HEK293T (cell line): ENCODE results near the gene DNAJB14.
"Not testable (repeated sequence)": the region's sequence is repeated elsewhere in the genome, so short reads cannot be mapped to it uniquely, and the experiment has no call there.

Experiments used
- CTCF ChIA-PET: fragments of 350-600 bp; formaldehyde crosslinking; extraction: SDS; loops from one replicate; lab custom pipeline; 2021; ENCODE audit warnings: antibody characterized with exemption, inconsistent platforms; lab: Yijun Ruan, JAX
- POLR2A ChIA-PET: fragments of 350-600 bp; formaldehyde crosslinking; extraction: SDS; loops from one replicate; lab custom pipeline; 2020; ENCODE audit warnings: antibody characterized with exemption, inconsistent platforms; lab: Yijun Ruan, JAX
- DNase-seq: peaks from one replicate; pipeline ENCODE4 v3.0.0; 2012; ENCODE audit warnings: mixed read lengths; ENCODE audit errors: extremely low spot score
- ARNT ChIP-seq: fragments of 450-650 bp; IDR thresholded peaks from 2 replicates; pipeline ENCODE4 v1.6.1; 2017; ENCODE audit warnings: mild to moderate bottlenecking
- BHLHE40 ChIP-seq: fragments of 450-650 bp; IDR thresholded peaks from 2 replicates; pipeline ENCODE4 v1.6.1; 2016; ENCODE audit warnings: mild to moderate bottlenecking, moderate library complexity, borderline replicate concordance
- CTBP1 ChIP-seq: fragments of 450-650 bp; IDR thresholded peaks from 2 replicates; pipeline ENCODE4 v1.6.1; 2016; ENCODE audit warnings: borderline replicate concordance
- ELF4 ChIP-seq: fragments of 450-650 bp; IDR thresholded peaks from 2 replicates; pipeline ENCODE4 v1.6.1; 2017; ENCODE audit warnings: antibody characterized with exemption
- FOXA1 ChIP-seq: fragments of 450-650 bp; IDR thresholded peaks from 2 replicates; pipeline ENCODE4 v1.6.1; 2016; ENCODE audit warnings: mild to moderate bottlenecking
- FOXK2 ChIP-seq: fragments of 450-650 bp; IDR thresholded peaks from 2 replicates; pipeline ENCODE4 v1.6.1; 2016; ENCODE audit warnings: mild to moderate bottlenecking
- FOXM1 ChIP-seq: fragments of 450-650 bp; IDR thresholded peaks from 2 replicates; pipeline ENCODE4 v1.6.1; 2017; ENCODE audit warnings: mild to moderate bottlenecking, borderline replicate concordance
- HDGF ChIP-seq: fragments of 450-650 bp; IDR thresholded peaks from 2 replicates; pipeline ENCODE4 v1.6.1; 2017; ENCODE audit warnings: antibody characterized with exemption, borderline replicate concordance
- L3MBTL2 ChIP-seq: fragments of 450-650 bp; conservative IDR thresholded peaks from 2 replicates; pipeline ENCODE4 v1.6.1; 2016; ENCODE audit warnings: mild to moderate bottlenecking
- LEF1 ChIP-seq: fragments of 450-650 bp; IDR thresholded peaks from 2 replicates; pipeline ENCODE4 v1.6.1; 2017; ENCODE audit warnings: mild to moderate bottlenecking, borderline replicate concordance
- NFRKB ChIP-seq: fragments of 450-650 bp; IDR thresholded peaks from 2 replicates; pipeline ENCODE4 v1.6.1; 2016; ENCODE audit warnings: mild to moderate bottlenecking, moderate library complexity
- PKNOX1 ChIP-seq: fragments of 450-650 bp; IDR thresholded peaks from 2 replicates; pipeline ENCODE4 v1.6.1; 2016
- SP1 ChIP-seq: fragments of 450-650 bp; IDR thresholded peaks from 2 replicates; pipeline ENCODE4 v1.6.1; 2017
- SUZ12 ChIP-seq: fragments of 450-650 bp; IDR thresholded peaks from 2 replicates; pipeline ENCODE4 v1.6.1; 2016; ENCODE audit warnings: mild to moderate bottlenecking
- TARDBP ChIP-seq: fragments of 450-650 bp; IDR thresholded peaks from 2 replicates; pipeline ENCODE4 v1.6.1; 2016
- ZNF384 ChIP-seq: fragments of 450-650 bp; IDR thresholded peaks from 2 replicates; pipeline ENCODE4 v1.6.1; 2016

DNAJB14 gene

GRCh38 chr4:99961711-99962110 lies 15.3 kb upstream of the DNAJB14 start:
- CTCF ChIA-PET, result interaction anchor here (0.5 kb wide), 1 partner anchor 843 kb away, joined by 3 read pairs; no protein-coding TSS in a partner anchor
- no peak for DNase-seq
- POLR2A ChIA-PET, result interaction anchor here (0.9 to 1.7 kb wide), 4 partner anchors 10 to 67 kb away, joined by 3 to 6 read pairs (median 4); partner anchors contain the start of genes H2AZ1 and LAMTOR3
- no peak for TF ChIP-seq SP1
- no peak for TF ChIP-seq ARNT
- TF ChIP-seq CTBP1, result no peak
- TF ChIP-seq L3MBTL2, result no peak
- no peak for TF ChIP-seq PKNOX1
- TF ChIP-seq NFRKB, result no peak
- TF ChIP-seq ELF4, result no peak
- TF ChIP-seq BHLHE40, result no peak
- TF ChIP-seq TARDBP, result no peak
- TF ChIP-seq FOXA1, result no peak
- no peak for TF ChIP-seq FOXK2
- no peak for TF ChIP-seq ZNF384
- TF ChIP-seq SUZ12, result no peak
- TF ChIP-seq FOXM1, result no peak
- no peak for TF ChIP-seq HDGF
- no peak for TF ChIP-seq LEF1

- POLR2A ChIA-PET, result interaction anchor here (1.7 kb wide), 1 partner anchor 10 kb away, joined by 6 read pairs; the partner anchor contains the start of gene H2AZ1
- CTCF ChIA-PET, result no interaction called here
- TF ChIP-seq TARDBP (no peak), FOXK2 (no peak), ZNF384 (no peak), NFRKB (no peak), LEF1 (no peak), BHLHE40 (no peak), SP1 (no peak), HDGF (no peak), PKNOX1 (no peak), CTBP1 (no peak), ARNT (no peak), FOXA1 (no peak), L3MBTL2 (no peak), SUZ12 (no peak), ELF4 (no peak), FOXM1 (no peak)
- DNase-seq, result no peak
Measured at GRCh38 chr4:99960648-99961047, 14.2 kb upstream of the DNAJB14 start.

GRCh38 chr4:99958207-99958606 lies 11.8 kb upstream of the DNAJB14 start:
- CTCF ChIA-PET, POLR2A ChIA-PET, DNase-seq: not testable (repeated sequence)

GRCh38 chr4:99950913-99951254 lies 4.5 kb upstream of the DNAJB14 start:
- POLR2A ChIA-PET, result interaction anchor here (0.6 to 2.7 kb wide), 10 partner anchors 9 to 387 kb away, joined by 3 to 10 read pairs (median 6); partner anchors contain the start of genes LAMTOR3 and TRMT10A
- CTCF ChIA-PET, result interaction anchor here (0.6 kb wide), 1 partner anchor 143 kb away, joined by 3 read pairs; no protein-coding TSS in a partner anchor
- TF ChIP-seq FOXM1, result no peak
- no peak for TF ChIP-seq L3MBTL2
- no peak for TF ChIP-seq FOXK2
- no peak for TF ChIP-seq BHLHE40
- TF ChIP-seq SP1, result no peak
- TF ChIP-seq SUZ12, result no peak
- no peak for TF ChIP-seq HDGF
- no peak for TF ChIP-seq PKNOX1
- no peak for TF ChIP-seq ZNF384
- TF ChIP-seq CTBP1, result no peak

GRCh38 chr4:99949999-99950912 lies 3.8 kb upstream of the DNAJB14 start, which contains the start of gene H2AZ1:
TSS of gene H2AZ1 (minus strand) at chr4:99950275. CDS start at chr4:99950170, 105 bp downstream.
- DNase-seq, result peak; percentile 91
- POLR2A ChIA-PET, result interaction anchor here (0.6 to 2.7 kb wide), 11 partner anchors 9 to 387 kb away, joined by 3 to 10 read pairs (median 5); partner anchors contain the start of genes LAMTOR3 and TRMT10A
- CTCF ChIA-PET, result no interaction called here
- no peak for TF ChIP-seq TARDBP
- TF ChIP-seq L3MBTL2, result peak; percentile 65
- no peak for TF ChIP-seq HDGF
- no peak for TF ChIP-seq BHLHE40
- no peak for TF ChIP-seq LEF1
- no peak for TF ChIP-seq ARNT
- peak; percentile 94 for TF ChIP-seq ELF4
- TF ChIP-seq FOXK2, result no peak
- 0 out of 2 replicates have a peak, but pooled peaks have one; percentile 15 for TF ChIP-seq PKNOX1
- no peak for TF ChIP-seq SUZ12
- TF ChIP-seq FOXA1, result no peak
- TF ChIP-seq ZNF384, result no peak
- 0 out of 2 replicates have a peak, but pooled peaks have one; percentile 30 for TF ChIP-seq CTBP1
- no peak for TF ChIP-seq SP1
- TF ChIP-seq NFRKB, result 0 out of 2 replicates have a peak, but pooled peaks have one; percentile 40
- no peak for TF ChIP-seq FOXM1

More at GRCh38 chr4:99950913-99951254, 4.5 kb upstream of the DNAJB14 start:
- DNase-seq, result no peak
